B cell (primary cell): ENCODE results near the gene PGAM2. TPM values are rescaled to one million over a fixed set of nuclear protein-coding genes. Genes with fewer than 3 reads are reported as not detected.
A peak's percentile ranks its signal among the peaks of the same experiment; 100 is the strongest.

Experiments
- ATAC-seq: fragments of 200-7000 bp; cut with Tn5 transposase; one replicate; pipeline ENCODE4 v1.10.0; 2021; ENCODE audit warnings: low read depth, mild to moderate bottlenecking, moderate number of reproducible peaks, moderate library complexity
- CTCF ChIA-PET: fragments of 350-600 bp; sonication (Branson Sonifier 250); formaldehyde crosslinking; loops from one replicate; lab custom pipeline; 2021; ENCODE audit warnings: antibody characterized with exemption, inconsistent platforms; lab: Charles Lee
- POLR2A ChIA-PET: fragments of 350-600 bp; sonication (Branson Sonifier 250); formaldehyde crosslinking; loops from one replicate; lab custom pipeline; 2021; ENCODE audit warnings: antibody characterized with exemption; lab: Charles Lee
- DNase-seq: peaks from one replicate; pipeline ENCODE4 v3.0.0; 2013
- H2AFZ ChIP-seq: 2 replicates; pipeline ENCODE4 v1.6.1; 2012; ENCODE audit warnings: mild to moderate bottlenecking, low read depth, low read length; ENCODE audit not compliant: insufficient read depth, poor library complexity, severe bottlenecking
- H3K27ac ChIP-seq, 2 donors: 1 replicate in 1 of 2; 2 replicates in 1 of 2; pipeline ENCODE4 v1.5.1; 2012 to 2013; ENCODE audit warnings: low read length in 2 of 2, mild to moderate bottlenecking in 2 of 2, moderate library complexity in 1 of 2
- H3K27me3 ChIP-seq, 4 experiments: fragments of 200-600 bp in 1 of 4; sonication (generic) in 1 of 4; replicated peaks in 1 of 4; 1 replicate in 2 of 4; 2 replicates in 2 of 4; pipeline versions ENCODE4 v1.6.1 to v1.7.0; 2013 to 2016; ENCODE audit warnings: low read length in 3 of 4, mild to moderate bottlenecking in 2 of 4, mixed read lengths in 1 of 4, moderate library complexity in 1 of 4; ENCODE audit not compliant: insufficient read depth in 4 of 4, control insufficient read depth in 3 of 4; ENCODE audit errors: control extremely low read depth in 1 of 4
- H3K36me3 ChIP-seq, 2 experiments: replicated peaks in 1 of 2; 1 replicate in 1 of 2; 2 replicates in 1 of 2; pipeline versions ENCODE4 v1.6.1 to v1.7.1; 2013; ENCODE audit warnings: low read length in 1 of 2; ENCODE audit not compliant: insufficient read depth in 2 of 2, control insufficient read depth in 1 of 2; ENCODE audit errors: control extremely low read depth in 1 of 2, extremely low read depth in 1 of 2
- H3K4me1 ChIP-seq, 2 donors: fragments of 200-600 bp in 1 of 2; sonication (generic) in 1 of 2; 1 replicate in 1 of 2; 2 replicates in 1 of 2; pipeline versions ENCODE4 v1.5.1 to v1.6.1; 2013 to 2017; ENCODE audit warnings: low read length in 2 of 2; ENCODE audit not compliant: control insufficient read depth in 2 of 2, insufficient read depth in 2 of 2
- H3K4me2 ChIP-seq: replicated peaks from 2 replicates; pipeline ENCODE3; 2012; ENCODE audit warnings: mild to moderate bottlenecking, low read depth, low read length; ENCODE audit not compliant: poor library complexity, severe bottlenecking
- H3K4me3 ChIP-seq, 5 experiments: fragments of 200-600 bp in 1 of 5; sonication (generic) in 1 of 5; 1 replicate in 3 of 5; 2 replicates in 2 of 5; pipeline versions ENCODE4 v1.5.1 to v1.7.0; 2011 to 2016; ENCODE audit warnings: low read length in 4 of 5, mild to moderate bottlenecking in 4 of 5, low read depth in 2 of 5, control low read depth in 1 of 5, moderate library complexity in 1 of 5; ENCODE audit not compliant: insufficient read depth in 1 of 5; ENCODE audit errors: control extremely low read depth in 1 of 5, extremely low read depth in 1 of 5
- H3K79me2 ChIP-seq: fragments of 200-600 bp; sonication (generic); one replicate; pipeline ENCODE4 v1.6.0; 2016; ENCODE audit warnings: low read length; ENCODE audit not compliant: control insufficient read depth, insufficient read depth
- H3K9ac ChIP-seq: fragments of 200-600 bp; sonication (generic); 2 replicates; pipeline ENCODE4 v1.6.1; 2017; ENCODE audit warnings: mild to moderate bottlenecking, low read length, moderate library complexity
- H3K9me3 ChIP-seq, 3 donors: one replicate each; pipeline versions ENCODE4 v1.6.1 to v1.7.1; 2013; ENCODE audit warnings: low read length in 2 of 3; ENCODE audit not compliant: control insufficient read depth in 2 of 3, insufficient read depth in 1 of 3; ENCODE audit errors: control extremely low read depth in 1 of 3
- H4K20me1 ChIP-seq: 2 replicates; pipeline ENCODE4 v1.6.0; 2012; ENCODE audit warnings: mild to moderate bottlenecking, low read length; ENCODE audit not compliant: insufficient read depth, control insufficient read depth, poor library complexity, severe bottlenecking
- H3K27ac Mint-ChIP-seq: one replicate; pipeline ENCODE4 v1.8.0; 2021; ENCODE audit warnings: mixed read lengths
- H3K27me3 Mint-ChIP-seq: one replicate; pipeline ENCODE4 v1.8.0; 2021; ENCODE audit warnings: mixed read lengths
- H3K4me1 Mint-ChIP-seq: one replicate; pipeline ENCODE4 v1.8.0; 2021; ENCODE audit warnings: mixed read lengths
- H3K4me3 Mint-ChIP-seq: one replicate; pipeline ENCODE4 v1.8.0; 2021; ENCODE audit warnings: mixed read lengths
- H3K9me3 Mint-ChIP-seq: one replicate; pipeline ENCODE4 v1.8.0; 2022; ENCODE audit warnings: mixed read lengths; ENCODE audit not compliant: insufficient read depth
- CTCF ChIP-seq: fragments of 200-600 bp; IDR thresholded peaks from one replicate; pipeline ENCODE4 v1.8.0; 2022; ENCODE audit warnings: antibody characterized with exemption, mild to moderate bottlenecking
- EZH2 ChIP-seq: IDR thresholded peaks from 2 replicates; pipeline ENCODE4 v1.6.1; 2012; ENCODE audit warnings: borderline replicate concordance, low read depth, mild to moderate bottlenecking, moderate library complexity, low read length; ENCODE audit not compliant: insufficient read depth, poor library complexity, severe bottlenecking
- WGBS: methylation state at CpG from one replicate; pipeline ENCODE4 v1.1.5; 2013; ENCODE audit warnings: missing lambda C conversion rate; ENCODE audit not compliant: insufficient coverage; 5-methylcytosine and 5-hydroxymethylcytosine counted together
- intact Hi-C: fragments of 100-400 bp; cut with micrococcal nuclease; formaldehyde crosslinking; loops from one replicate; pipeline ENCODE4 v1.10.0; 2022
- polyA plus RNA-seq: library from polyadenylated mRNA; depleted of rRNA; stranded (reverse); fragments of >200 nt; gene quantifications from 2 replicates; pipeline ENCODE4 v1.2.3, GENCODE V29; 2012
- total RNA-seq, 2 donors: library from RNA; stranded (reverse); fragments of 120-200 nt in 1 of 2; gene quantifications; 1 replicate in 1 of 2; 2 replicates in 1 of 2; pipeline versions ENCODE4 v1.2.3 to v1.2.4, GENCODE V29; 2013 to 2022

The PGAM2 gene
- total and polyA plus RNA-seq, 2 donors (not counting 1 experiment from before 2014, with no cell fraction given) = 0.69 to 3.2 TPM

GRCh38 chr7:44045226-44046014 lies 19.9 kb downstream of the PGAM2 start:
- intact Hi-C loops = loop anchor here (1.0 to 10.0 kb wide), 4 partner anchors 14 to 979 kb away; partner anchors contain the start of gene POLD2
- Mint-ChIP-seq H3K4me3 (peak overlapping the region; percentile 98), H3K9me3 (no peaks in the 10 kb centered on the region), H3K4me1 (peaks cover 66% of the 10 kb centered on the region), H3K27me3 (no peaks in the 10 kb centered on the region), H3K27ac (peak overlapping the region; percentile 99)
- Histone ChIP-seq H3K27ac (peak overlapping the region; percentile 83 to 96), H3K27me3 (no peaks in the 10 kb centered on the region), H3K4me1 (peaks cover 59 to 68% of the 10 kb centered on the region in 2 donors), H3K4me2 (peak overlapping the region; percentile 93), H3K4me3 (peak overlapping the region; percentile 86 to 96 (median 91)), H3K9me3 (no peaks in the 10 kb centered on the region), H3K36me3 (peaks cover 0 to 29% of the 10 kb centered on the region in 2 experiments), H4K20me1 (peaks cover 49% of the 10 kb centered on the region), H2AFZ (peak overlapping the region; percentile 83), H3K79me2 (peaks cover 69% of the 10 kb centered on the region), H3K9ac (peak overlapping the region; percentile 87)
- ChIA-PET POLR2A (interaction anchor here (1.2 to 2.4 kb wide), 5 partner anchors 14 to 52 kb away, joined by 3 to 15 read pairs (median 5); partner anchors contain the start of gene POLM), CTCF (interaction anchor here (1.2 to 2.8 kb wide), 6 partner anchors 10 to 155 kb away, joined by 3 to 17 read pairs (median 4); partner anchors contain the start of gene YKT6)
- ATAC-seq (no peak), DNase-seq (peak; percentile 23)
- TF ChIP-seq EZH2 (no peak), CTCF (no peak)
- 17% methylated on average over 10 of the region's 15 CpGs for WGBS
